ENCODE measurements around the gene IFI27.

Gene IFI27

DNA sequence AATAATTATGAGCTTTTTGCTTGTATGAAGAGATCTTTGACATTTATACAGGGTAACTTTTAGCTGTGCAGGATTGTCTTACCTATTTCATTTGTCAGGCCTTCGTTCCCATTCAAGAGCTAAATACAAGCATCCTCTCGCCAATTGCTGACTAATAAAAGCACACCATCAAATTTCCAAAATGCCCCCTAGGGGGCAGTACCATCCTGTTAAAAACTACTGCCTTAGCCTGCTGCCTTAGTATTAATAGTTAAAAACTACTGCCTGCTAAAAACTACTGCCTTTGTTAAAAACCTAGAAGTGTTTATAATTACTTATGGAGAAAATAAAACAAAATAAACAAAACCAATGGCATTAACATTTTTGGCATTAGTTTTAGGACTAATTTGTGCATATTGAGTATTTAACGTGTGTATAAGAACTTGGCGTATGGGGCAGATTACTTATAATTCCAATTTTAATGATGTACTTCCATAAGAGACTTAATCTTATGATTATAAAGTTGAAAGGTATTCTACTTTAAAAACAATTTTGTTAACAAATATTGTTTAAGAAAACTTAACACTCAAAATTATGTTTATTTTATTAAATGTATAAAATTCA, 21.9 kb downstream of the IFI27 start:
- DNase-seq (ENCODE audit: low read depth in 1 of 2, low spot score in 1 of 2), result peak; percentile 34 to 89

DNA sequence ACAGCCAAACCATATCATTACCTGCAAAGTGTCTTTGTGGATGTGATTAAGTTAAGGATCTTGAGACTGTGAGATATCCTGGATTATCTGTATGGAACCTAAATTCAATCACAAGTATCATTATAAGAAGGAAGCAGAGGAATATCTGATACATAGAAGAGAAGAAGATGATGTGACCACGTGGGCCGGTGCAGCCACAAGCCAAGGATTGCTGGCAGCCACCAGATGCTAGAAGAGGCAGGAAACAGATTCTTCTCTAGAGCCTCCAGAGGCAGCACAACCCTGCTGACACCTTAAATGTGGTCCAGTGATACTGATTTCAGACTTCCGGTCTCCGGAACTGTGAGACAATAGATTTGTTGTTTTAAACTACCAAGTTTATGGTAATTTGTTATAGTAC, 24.9 kb downstream of the IFI27 start:
- in situ Hi-C loops (cut with HindIII; ENCODE audit: low pct_unique_long_range_greater_than_20kb, low sequenced_read_pairs), result no loop called here
- DNase-seq (ENCODE audit: low read depth in 1 of 2, low spot score in 1 of 2), result no peak
- TF ChIP-seq JUND (IDR thresholded peaks at IDR 0.05; ENCODE audit: low read depth), result no peak

More for the DNA sequence above, 21.9 kb downstream of the IFI27 start:
- TF ChIP-seq JUND (IDR thresholded peaks at IDR 0.05; ENCODE audit: low read depth), result no peak
- in situ Hi-C loops (cut with HindIII; ENCODE audit: low pct_unique_long_range_greater_than_20kb, low sequenced_read_pairs), result no loop called here

DNA sequence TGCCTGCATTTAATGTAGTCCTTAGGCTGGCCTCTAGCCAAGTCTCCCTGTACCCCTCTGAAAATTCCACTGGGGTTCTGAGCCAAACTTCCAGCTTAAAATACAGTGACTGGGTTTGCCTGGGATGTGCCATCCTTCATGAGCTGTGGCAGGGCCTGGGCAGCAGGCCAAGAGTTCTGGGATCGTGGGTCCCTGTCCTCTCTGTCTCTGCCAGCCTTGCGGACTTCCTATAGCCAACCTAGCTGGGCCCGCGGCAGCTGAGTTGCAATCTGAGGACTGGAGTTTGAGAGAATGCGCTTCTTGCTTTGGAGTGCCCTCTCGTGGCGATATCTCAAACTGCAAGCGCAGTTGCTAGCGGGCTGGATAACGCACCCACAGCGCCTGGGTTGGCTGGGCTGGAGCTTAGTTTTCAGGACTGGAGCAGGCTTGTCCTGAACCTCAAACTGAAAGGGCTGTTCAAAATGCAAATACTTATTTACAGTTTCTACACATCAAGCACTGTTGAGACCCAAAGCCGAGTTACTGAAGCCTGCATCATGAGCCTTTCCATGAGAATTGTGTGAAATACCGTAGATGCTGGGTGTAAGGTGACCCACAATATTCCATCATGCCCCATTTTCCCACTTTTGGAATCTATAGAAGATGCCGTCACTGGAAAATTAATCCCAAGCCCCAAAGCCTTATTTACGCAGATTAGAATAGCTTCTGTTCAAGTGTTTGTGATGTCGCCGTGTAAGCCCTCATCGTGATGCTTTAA, 26.2 kb downstream of the IFI27 start:
- in situ Hi-C loops (cut with HindIII; ENCODE audit: low pct_unique_long_range_greater_than_20kb, low sequenced_read_pairs), result no loop called here

DNA sequence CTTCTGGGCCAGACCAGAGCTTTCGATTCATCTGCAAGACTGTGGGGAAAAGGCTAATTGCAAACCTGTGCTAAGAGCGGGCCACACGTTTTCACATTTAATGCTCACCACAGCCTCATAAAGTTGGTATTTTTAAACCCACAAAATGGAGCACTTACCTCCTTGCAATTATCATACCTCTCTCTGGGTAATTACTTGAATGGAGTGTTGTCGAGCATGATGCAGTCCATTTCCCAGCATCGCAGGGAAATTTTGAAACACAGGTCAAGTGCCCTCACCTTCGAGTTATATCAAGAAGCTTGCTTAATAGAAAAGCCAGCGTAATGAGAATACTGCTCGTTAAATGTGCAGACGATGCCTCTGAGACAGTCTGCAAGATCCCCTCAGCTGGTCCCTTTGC, 27.7 kb downstream of the IFI27 start:
- in situ Hi-C loops (cut with HindIII; ENCODE audit: low pct_unique_long_range_greater_than_20kb, low sequenced_read_pairs), result no loop called here
- no peak for DNase-seq (ENCODE audit: low read depth in 1 of 2, low spot score in 1 of 2)

More for the DNA sequence above, 26.2 kb downstream of the IFI27 start:
- DNase-seq (ENCODE audit: low read depth in 1 of 2, low spot score in 1 of 2), result peak; percentile 55 to 93
- no peak for TF ChIP-seq JUND (IDR thresholded peaks at IDR 0.05; ENCODE audit: low read depth)

DNA sequence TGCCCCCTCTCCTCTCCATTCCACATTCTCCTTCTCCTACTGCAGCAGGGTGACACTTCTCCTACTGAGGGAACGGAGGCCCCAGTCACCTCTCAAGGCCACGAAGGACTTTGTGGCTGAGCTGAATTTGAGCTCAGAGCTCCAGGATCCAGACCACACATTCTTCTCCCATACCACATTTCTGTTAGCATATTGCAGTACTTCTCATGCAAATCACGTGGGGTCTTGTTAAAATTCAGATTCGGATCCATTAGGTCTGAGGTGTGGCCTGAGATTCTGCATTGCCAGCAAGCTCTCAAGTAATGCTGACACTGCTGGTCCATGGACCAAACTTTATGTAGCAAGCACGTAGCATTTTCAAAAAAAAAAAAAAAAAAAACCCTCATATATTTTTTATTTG, 28.5 kb downstream of the IFI27 start:
- DNase-seq (ENCODE audit: low read depth in 1 of 2, low spot score in 1 of 2), result no peak
- in situ Hi-C loops (cut with HindIII; ENCODE audit: low pct_unique_long_range_greater_than_20kb, low sequenced_read_pairs), result no loop called here
- TF ChIP-seq JUND (IDR thresholded peaks at IDR 0.05; ENCODE audit: low read depth), result no peak

More for the DNA sequence above, 27.7 kb downstream of the IFI27 start:
- TF ChIP-seq JUND (IDR thresholded peaks at IDR 0.05; ENCODE audit: low read depth), result no peak

DNA sequence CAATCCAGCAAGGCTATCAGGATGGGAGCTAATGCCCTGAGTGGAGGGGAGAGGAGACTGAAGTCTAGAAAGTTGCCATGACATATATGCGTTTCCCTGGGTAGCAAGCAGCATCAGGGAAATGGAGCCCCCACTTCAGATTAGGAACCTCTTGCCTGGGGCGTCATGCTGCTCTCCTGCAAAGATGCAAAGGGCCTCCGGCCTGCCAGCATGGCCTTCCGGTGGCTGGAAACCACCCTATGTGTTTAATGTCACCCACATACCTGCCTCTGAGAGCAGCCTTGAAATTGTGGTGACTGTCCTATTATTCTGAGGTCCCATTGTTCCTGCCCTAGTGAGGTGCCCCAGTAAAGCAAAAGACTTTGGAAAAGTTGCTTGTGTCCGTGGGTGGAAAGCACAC, 28.9 kb downstream of the IFI27 start:
- no peak for TF ChIP-seq JUND (IDR thresholded peaks at IDR 0.05; ENCODE audit: low read depth)
- in situ Hi-C loops (cut with HindIII; ENCODE audit: low pct_unique_long_range_greater_than_20kb, low sequenced_read_pairs), result no loop called here
- no peak for DNase-seq (ENCODE audit: low read depth in 1 of 2, low spot score in 1 of 2)

DNA sequence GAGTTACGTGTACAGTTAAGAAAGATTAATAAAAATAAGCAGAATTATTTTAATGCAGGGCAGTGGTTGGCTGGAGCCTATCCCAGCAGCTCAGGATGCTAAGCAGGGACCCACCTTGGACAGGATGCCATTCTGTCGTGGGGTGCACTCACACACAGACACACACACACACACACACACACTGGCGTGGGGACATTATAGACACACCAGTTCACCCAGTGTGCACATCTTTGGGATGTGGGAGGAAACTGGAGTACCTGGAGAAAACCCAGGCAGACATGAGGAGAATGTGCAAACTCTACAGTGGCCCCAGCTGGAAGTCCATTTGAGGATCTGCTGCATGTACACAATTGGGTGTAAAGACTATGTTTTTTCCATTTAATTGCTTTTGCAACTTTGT, 31.7 kb downstream of the IFI27 start:
- no peak for DNase-seq (ENCODE audit: low read depth in 1 of 2, low spot score in 1 of 2)
- in situ Hi-C loops (cut with HindIII; ENCODE audit: low pct_unique_long_range_greater_than_20kb, low sequenced_read_pairs), result no loop called here
- no peak for TF ChIP-seq JUND (IDR thresholded peaks at IDR 0.05; ENCODE audit: low read depth)

DNA sequence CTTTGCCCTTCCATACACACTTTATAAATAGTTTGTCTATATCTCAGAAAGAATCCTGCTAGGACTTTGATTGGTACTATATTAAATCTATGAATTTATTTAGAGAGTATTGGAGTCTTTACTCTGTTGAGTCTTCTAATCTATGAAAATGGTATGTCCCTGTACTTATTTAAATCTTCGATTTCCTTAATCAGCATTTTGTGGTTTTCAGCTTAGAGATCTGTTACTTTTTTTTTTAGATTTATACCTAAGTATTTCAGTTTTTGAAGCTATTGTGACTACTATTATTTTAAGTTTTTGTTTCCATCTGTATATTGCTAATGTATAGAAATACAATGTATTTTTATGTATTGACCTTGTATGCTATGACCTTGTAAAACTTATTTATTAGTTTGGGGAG, 32.3 kb downstream of the IFI27 start:
- in situ Hi-C loops (cut with HindIII; ENCODE audit: low pct_unique_long_range_greater_than_20kb, low sequenced_read_pairs), result no loop called here
- TF ChIP-seq JUND (IDR thresholded peaks at IDR 0.05; ENCODE audit: low read depth), result no peak
- no peak for DNase-seq (ENCODE audit: low read depth in 1 of 2, low spot score in 1 of 2)

DNA sequence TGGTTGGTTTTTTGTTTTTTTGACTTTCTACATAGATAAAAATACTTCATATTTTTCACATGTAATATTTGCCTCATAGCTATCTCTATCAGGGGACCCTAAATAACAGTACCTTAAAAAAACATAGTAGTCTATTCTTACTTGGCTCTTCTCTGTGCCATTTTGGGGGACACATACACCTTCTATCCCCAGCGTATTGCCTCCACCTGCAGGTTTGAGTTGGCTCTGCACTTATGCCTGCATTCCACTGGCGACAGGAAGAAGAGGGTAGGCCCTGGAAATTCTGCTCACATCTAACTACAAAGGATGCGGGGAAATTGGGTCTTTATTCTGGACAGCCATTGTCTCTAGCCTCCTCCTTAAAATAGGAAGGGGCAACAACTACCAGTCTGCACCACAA, 32.7 kb downstream of the IFI27 start:
- DNase-seq (ENCODE audit: low read depth in 1 of 2, low spot score in 1 of 2), result peak in 1 of 2 experiments; percentile 46
- in situ Hi-C loops (cut with HindIII; ENCODE audit: low pct_unique_long_range_greater_than_20kb, low sequenced_read_pairs), result no loop called here
- TF ChIP-seq JUND (IDR thresholded peaks at IDR 0.05; ENCODE audit: low read depth), result no peak

DNA sequence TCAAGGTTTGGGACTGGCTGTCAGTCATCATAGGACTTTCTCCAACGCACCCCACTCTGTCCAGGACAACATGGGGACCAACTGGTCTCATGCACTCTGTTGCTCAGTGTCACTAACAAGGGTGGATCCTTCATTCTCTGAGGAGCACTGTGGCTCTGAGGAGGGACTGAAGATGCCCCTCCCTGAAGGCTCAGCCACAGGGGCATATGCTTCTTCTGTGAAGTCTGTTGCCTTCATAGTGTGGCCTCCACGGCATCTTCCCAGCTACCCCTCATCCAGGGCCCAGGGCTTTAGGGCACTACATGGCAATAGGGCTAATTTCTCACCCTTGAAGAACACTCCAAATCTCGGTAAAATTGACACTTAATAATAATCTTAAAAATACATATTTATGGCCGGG, 33.2 kb downstream of the IFI27 start:
- TF ChIP-seq JUND (IDR thresholded peaks at IDR 0.05; ENCODE audit: low read depth), result no peak
- in situ Hi-C loops (cut with HindIII; ENCODE audit: low pct_unique_long_range_greater_than_20kb, low sequenced_read_pairs), result no loop called here
- DNase-seq (ENCODE audit: low read depth in 1 of 2, low spot score in 1 of 2), result no peak

DNA sequence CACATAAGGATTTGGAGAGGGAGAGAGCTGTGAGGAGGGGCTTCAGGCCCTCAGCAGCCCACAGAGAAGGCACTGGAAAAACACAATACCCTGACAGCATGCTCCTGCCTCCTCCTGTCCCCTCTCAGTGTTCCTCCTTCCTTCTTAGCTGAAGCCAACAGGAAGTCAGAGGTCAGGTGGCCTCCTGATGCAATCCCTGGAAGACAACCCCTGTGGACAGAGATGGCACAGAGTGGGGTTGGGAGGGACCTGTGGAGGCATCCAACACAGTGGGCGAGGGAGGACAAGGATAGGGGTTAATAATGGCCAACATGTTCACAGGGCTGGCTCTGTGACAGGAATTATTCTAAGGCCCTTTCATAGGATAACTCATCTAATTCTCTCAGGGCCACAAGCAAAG, 34.2 kb downstream of the IFI27 start:
- TF ChIP-seq JUND (IDR thresholded peaks at IDR 0.05; ENCODE audit: low read depth), result no peak
- peak in 1 of 2 experiments; percentile 30 for DNase-seq (ENCODE audit: low read depth in 1 of 2, low spot score in 1 of 2)
- in situ Hi-C loops (cut with HindIII; ENCODE audit: low pct_unique_long_range_greater_than_20kb, low sequenced_read_pairs), result no loop called here

DNA sequence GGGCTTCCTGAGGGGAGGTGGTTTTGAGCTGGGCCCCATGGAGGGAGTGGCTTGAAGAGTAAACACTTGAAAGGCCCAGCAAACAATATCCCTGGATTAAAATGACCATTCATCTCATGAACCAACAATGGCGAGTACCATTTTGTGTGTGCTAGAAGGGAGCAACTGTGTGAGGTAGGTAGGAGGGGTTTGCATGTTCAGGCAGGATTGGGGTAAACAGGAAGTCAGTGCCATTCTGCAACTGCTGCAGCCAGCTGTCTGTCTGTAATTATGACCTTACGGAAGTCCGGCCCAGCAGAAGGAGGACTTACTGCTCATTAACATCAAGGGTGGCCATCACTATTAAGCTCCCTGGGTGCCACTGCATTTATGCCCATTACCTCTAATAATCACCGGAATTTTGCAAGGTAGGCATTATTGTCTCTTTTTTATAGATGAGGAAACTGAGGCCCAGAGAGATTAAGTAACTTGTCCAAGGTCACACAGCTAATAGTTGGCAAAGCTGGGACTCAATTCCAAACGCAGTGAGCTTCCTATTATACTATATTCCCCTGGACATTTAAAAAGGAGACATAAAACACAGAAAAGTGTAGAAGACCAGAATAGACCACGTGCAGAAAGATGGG, 35.5 kb downstream of the IFI27 start:
- in situ Hi-C loops (cut with HindIII; ENCODE audit: low pct_unique_long_range_greater_than_20kb, low sequenced_read_pairs), result no loop called here
- TF ChIP-seq JUND (IDR thresholded peaks at IDR 0.05; ENCODE audit: low read depth), result no peak
- DNase-seq (ENCODE audit: low read depth in 1 of 2, low spot score in 1 of 2), result peak in 1 of 2 experiments; percentile 49

DNA sequence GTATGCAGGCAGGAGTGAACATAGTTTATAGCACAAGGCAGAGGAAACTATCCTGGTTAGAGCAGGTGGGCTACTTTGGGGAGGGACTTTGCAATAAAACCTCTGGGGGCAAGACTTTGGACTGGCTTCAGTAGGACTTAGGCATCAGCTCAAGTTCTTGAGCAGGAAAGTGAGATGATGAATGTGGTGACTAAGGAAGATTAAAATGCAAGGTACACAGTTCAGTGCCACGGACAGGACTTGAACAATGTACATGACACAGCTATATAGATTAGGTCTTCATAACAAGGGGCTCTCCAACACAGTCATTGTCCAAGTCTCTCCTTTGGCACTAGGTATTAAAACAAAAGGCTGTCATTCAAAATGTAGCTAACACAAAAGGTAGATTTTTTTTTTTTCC, 42.1 kb downstream of the IFI27 start:
- DNase-seq (ENCODE audit: low read depth in 1 of 2, low spot score in 1 of 2), result no peak
- in situ Hi-C loops (cut with HindIII; ENCODE audit: low pct_unique_long_range_greater_than_20kb, low sequenced_read_pairs), result no loop called here
- TF ChIP-seq JUND (IDR thresholded peaks at IDR 0.05; ENCODE audit: low read depth), result no peak
